Measurements from ENCODE around the gene PPP6C. TPM values are rescaled to one million over a fixed set of nuclear protein-coding genes. Genes with fewer than 3 reads are reported as not detected.

PPP6C gene
- 20.7 and 32.9 TPM in 2 replicates for total RNA-seq

DNA sequence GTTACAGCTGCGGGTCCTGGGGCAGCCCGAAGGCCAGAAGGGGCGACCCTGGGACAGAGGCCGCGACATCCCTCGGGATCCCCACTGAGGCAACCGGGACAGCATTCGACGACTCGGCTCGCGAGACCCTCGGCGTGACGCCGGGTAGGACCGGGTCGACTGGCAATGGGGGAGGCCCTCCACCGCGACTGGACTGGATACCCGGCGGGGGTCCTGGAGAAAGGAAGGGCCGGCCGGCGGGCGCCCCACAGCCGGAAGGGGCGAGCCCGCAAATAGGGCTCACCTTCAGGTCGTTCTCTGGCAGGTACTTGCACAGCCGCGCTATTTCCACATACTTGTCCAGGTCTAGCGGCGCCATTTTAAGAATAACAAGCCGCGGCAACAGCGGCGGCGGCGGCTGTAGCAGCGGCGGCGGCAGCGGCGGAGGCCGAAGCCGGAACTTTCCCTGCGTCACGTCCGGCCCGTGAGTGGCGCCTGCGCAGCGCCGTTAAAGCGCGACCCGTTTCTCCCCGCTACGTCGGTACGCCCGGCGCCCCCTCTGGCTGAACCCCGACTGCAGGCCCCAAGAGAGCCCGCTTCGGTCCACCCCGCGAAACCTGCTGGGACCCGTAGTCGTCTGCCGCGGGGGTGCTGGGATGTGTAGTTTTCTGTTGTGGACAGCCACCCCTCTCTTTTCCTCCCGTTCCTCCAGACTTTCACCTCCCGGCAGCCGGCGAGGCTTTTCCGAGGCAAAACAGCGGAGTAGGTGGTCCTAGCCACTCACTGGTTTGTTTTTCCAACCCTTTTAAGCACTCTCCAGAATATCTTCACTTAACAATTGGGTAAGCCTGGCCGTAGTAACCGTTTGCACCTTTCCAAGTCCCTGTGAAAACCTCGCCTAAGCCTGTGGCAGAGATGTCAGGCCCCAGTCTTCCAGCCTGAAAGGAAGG is at the start of gene PPP6C:
Gene PPP6C, minus strand, starts transcription at position 443 of the 929 bp plus-strand sequence. Its CDS starts 85 bp downstream, at position 358.

GRCh38 chr9:125200216-125201047 is 10.8 kb upstream of the PPP6C start, which contains the start of gene RABEPK:
Gene RABEPK (plus strand): TSS chr9:125200542. CDS start chr9:125203014, 2,472 bp downstream.

GRCh38 chr9:125143377-125144090 is 46.1 kb downstream of the PPP6C start, which contains the start of gene SCAI:
Gene SCAI (minus strand): TSS chr9:125143528. CDS start chr9:125143437, 91 bp downstream.

Other genes with a start within 250 kb of the PPP6C start
- gene GOLGA1, start 248.7 kb downstream of the PPP6C start, total RNA-seq = 7.2 and 8.9 TPM in 2 replicates
- gene SCAI, start 46.3 kb downstream of the PPP6C start, total RNA-seq = 4.0 and 10.4 TPM in 2 replicates
- gene RABEPK, start 10.7 kb upstream of the PPP6C start, total RNA-seq = 12.5 and 27.3 TPM in 2 replicates
- 263 and 482 TPM in 2 replicates for gene HSPA5, start 51.5 kb upstream of the PPP6C start, total RNA-seq
- 24.0 and 32.0 TPM in 2 replicates for gene GAPVD1, start 72.0 kb upstream of the PPP6C start, total RNA-seq

Measured in epithelial cell of alveolus of lung (primary cell).